ENCODE data around the gene PAPPA2.

Gene PAPPA2

GRCh38 chr1:176800978-176801513, 338.1 kb downstream of the PAPPA2 start:
- H3K27ac ChIP-seq (ENCODE audit: low read depth, low read length, severe bottlenecking): peak overlapping the region; percentile 85
- peaks cover 35% of the 10 kb centered on the region for H3K4me1 ChIP-seq (ENCODE audit: control insufficient read depth, insufficient read depth, low read length, poor library complexity, severe bottlenecking)
- no peaks in the 10 kb centered on the region for H3K9me3 ChIP-seq (ENCODE audit: control insufficient read depth, low read length)
- WGBS, 2 experiments (ENCODE audit: insufficient coverage in 2 of 2): 43 to 85% methylated on average over 1 to 3 of the region's 5 CpGs
- no peak overlapping the region for H3K4me3 ChIP-seq (ENCODE audit: extremely low read depth, insufficient read depth, low read length, poor library complexity, severe bottlenecking)
- no peaks in the 10 kb centered on the region for H3K36me3 ChIP-seq (ENCODE audit: control insufficient read depth, insufficient read depth, low read length)

GRCh38 chr1:176801514-176802020, 338.6 kb downstream of the PAPPA2 start:
- no peaks in the 10 kb centered on the region for H3K9me3 ChIP-seq (ENCODE audit: control insufficient read depth, low read length)
- WGBS, 2 experiments (ENCODE audit: insufficient coverage in 2 of 2): 10 to 14% methylated on average over 4 to 5 of the region's 5 CpGs
- H3K4me1 ChIP-seq (ENCODE audit: control insufficient read depth, insufficient read depth, low read length, poor library complexity, severe bottlenecking): peaks cover 35% of the 10 kb centered on the region
- H3K27ac ChIP-seq (ENCODE audit: low read depth, low read length, severe bottlenecking): peak overlapping the region; percentile 85
- H3K4me3 ChIP-seq (ENCODE audit: extremely low read depth, insufficient read depth, low read length, poor library complexity, severe bottlenecking): no peak overlapping the region
- H3K36me3 ChIP-seq (ENCODE audit: control insufficient read depth, insufficient read depth, low read length): no peaks in the 10 kb centered on the region

GRCh38 chr1:176802316-176802715, 339.3 kb downstream of the PAPPA2 start:
- Histone ChIP-seq H3K27ac (ENCODE audit: low read depth, low read length, severe bottlenecking) (peak overlapping the region; percentile 85), H3K4me3 (ENCODE audit: extremely low read depth, insufficient read depth, low read length, poor library complexity, severe bottlenecking) (no peak overlapping the region), H3K36me3 (ENCODE audit: control insufficient read depth, insufficient read depth, low read length) (no peaks in the 10 kb centered on the region), H3K4me1 (ENCODE audit: control insufficient read depth, insufficient read depth, low read length, poor library complexity, severe bottlenecking) (peaks cover 35% of the 10 kb centered on the region), H3K9me3 (ENCODE audit: control insufficient read depth, low read length) (no peaks in the 10 kb centered on the region)
- 93% methylated on average over 2 of the region's 2 CpGs for WGBS, 2 experiments (ENCODE audit: insufficient coverage in 2 of 2)

- H3K36me3 ChIP-seq (ENCODE audit: control insufficient read depth, insufficient read depth, low read length): no peaks in the 10 kb centered on the region
- peaks cover 35% of the 10 kb centered on the region for H3K4me1 ChIP-seq (ENCODE audit: control insufficient read depth, insufficient read depth, low read length, poor library complexity, severe bottlenecking)
- no peak overlapping the region for H3K4me3 ChIP-seq (ENCODE audit: extremely low read depth, insufficient read depth, low read length, poor library complexity, severe bottlenecking)
- no peaks in the 10 kb centered on the region for H3K9me3 ChIP-seq (ENCODE audit: control insufficient read depth, low read length)
- WGBS, 2 experiments (ENCODE audit: insufficient coverage in 2 of 2): 73 to 75% methylated on average over 4 to 5 of the region's 5 CpGs
- H3K27ac ChIP-seq (ENCODE audit: low read depth, low read length, severe bottlenecking): no peak overlapping the region
Measured at GRCh38 chr1:176803042-176803441, 340.1 kb downstream of the PAPPA2 start.

GRCh38 chr1:176803596-176803995, 340.6 kb downstream of the PAPPA2 start:
- H3K4me3 ChIP-seq (ENCODE audit: extremely low read depth, insufficient read depth, low read length, poor library complexity, severe bottlenecking): no peak overlapping the region
- no peaks in the 10 kb centered on the region for H3K9me3 ChIP-seq (ENCODE audit: control insufficient read depth, low read length)
- H3K4me1 ChIP-seq (ENCODE audit: control insufficient read depth, insufficient read depth, low read length, poor library complexity, severe bottlenecking): peaks cover 35% of the 10 kb centered on the region
- no peak overlapping the region for H3K27ac ChIP-seq (ENCODE audit: low read depth, low read length, severe bottlenecking)
- no peaks in the 10 kb centered on the region for H3K36me3 ChIP-seq (ENCODE audit: control insufficient read depth, insufficient read depth, low read length)

GRCh38 chr1:176809292-176809691, 346.3 kb downstream of the PAPPA2 start:
- WGBS, 2 experiments (ENCODE audit: insufficient coverage in 2 of 2): 95 to 100% methylated on average over 1 to 2 of the region's 2 CpGs
- Histone ChIP-seq H3K36me3 (ENCODE audit: control insufficient read depth, insufficient read depth, low read length) (no peaks in the 10 kb centered on the region), H3K4me3 (ENCODE audit: extremely low read depth, insufficient read depth, low read length, poor library complexity, severe bottlenecking) (no peak overlapping the region), H3K27ac (ENCODE audit: low read depth, low read length, severe bottlenecking) (no peak overlapping the region), H3K9me3 (ENCODE audit: control insufficient read depth, low read length) (no peaks in the 10 kb centered on the region), H3K4me1 (ENCODE audit: control insufficient read depth, insufficient read depth, low read length, poor library complexity, severe bottlenecking) (peaks cover 4% of the 10 kb centered on the region)

GRCh38 chr1:176811511-176812288, 348.7 kb downstream of the PAPPA2 start:
- no peak overlapping the region for H3K4me3 ChIP-seq (ENCODE audit: extremely low read depth, insufficient read depth, low read length, poor library complexity, severe bottlenecking)
- H3K36me3 ChIP-seq (ENCODE audit: control insufficient read depth, insufficient read depth, low read length): no peaks in the 10 kb centered on the region
- 43 to 49% methylated on average over 4 of the region's 4 CpGs for WGBS, 2 experiments (ENCODE audit: insufficient coverage in 2 of 2)
- no peak overlapping the region for H3K27ac ChIP-seq (ENCODE audit: low read depth, low read length, severe bottlenecking)
- H3K4me1 ChIP-seq (ENCODE audit: control insufficient read depth, insufficient read depth, low read length, poor library complexity, severe bottlenecking): peaks cover 4% of the 10 kb centered on the region
- H3K9me3 ChIP-seq (ENCODE audit: control insufficient read depth, low read length): no peaks in the 10 kb centered on the region

GRCh38 chr1:176815621-176816020, 352.6 kb downstream of the PAPPA2 start:
- no peak overlapping the region for H3K27ac ChIP-seq (ENCODE audit: low read depth, low read length, severe bottlenecking)
- no peaks in the 10 kb centered on the region for H3K9me3 ChIP-seq (ENCODE audit: control insufficient read depth, low read length)
- H3K36me3 ChIP-seq (ENCODE audit: control insufficient read depth, insufficient read depth, low read length): no peaks in the 10 kb centered on the region
- 86 to 87% methylated on average over 5 of the region's 6 CpGs for WGBS, 2 experiments (ENCODE audit: insufficient coverage in 2 of 2)
- H3K4me1 ChIP-seq (ENCODE audit: control insufficient read depth, insufficient read depth, low read length, poor library complexity, severe bottlenecking): peaks cover 4% of the 10 kb centered on the region
- H3K4me3 ChIP-seq (ENCODE audit: extremely low read depth, insufficient read depth, low read length, poor library complexity, severe bottlenecking): no peak overlapping the region

GRCh38 chr1:176816232-176816631, 353.3 kb downstream of the PAPPA2 start:
- Histone ChIP-seq H3K9me3 (ENCODE audit: control insufficient read depth, low read length) (no peaks in the 10 kb centered on the region), H3K4me3 (ENCODE audit: extremely low read depth, insufficient read depth, low read length, poor library complexity, severe bottlenecking) (no peak overlapping the region), H3K27ac (ENCODE audit: low read depth, low read length, severe bottlenecking) (no peak overlapping the region), H3K4me1 (ENCODE audit: control insufficient read depth, insufficient read depth, low read length, poor library complexity, severe bottlenecking) (peaks cover 4% of the 10 kb centered on the region), H3K36me3 (ENCODE audit: control insufficient read depth, insufficient read depth, low read length) (no peaks in the 10 kb centered on the region)
- WGBS, 2 experiments (ENCODE audit: insufficient coverage in 2 of 2): no CpG with 5 or more reads among the region's 3 CpGs

GRCh38 chr1:176820391-176821031, 357.5 kb downstream of the PAPPA2 start:
- H3K9me3 ChIP-seq (ENCODE audit: control insufficient read depth, low read length): no peaks in the 10 kb centered on the region
- H3K4me1 ChIP-seq (ENCODE audit: control insufficient read depth, insufficient read depth, low read length, poor library complexity, severe bottlenecking): no peaks in the 10 kb centered on the region
- WGBS, 2 experiments (ENCODE audit: insufficient coverage in 2 of 2): 91 to 95% methylated on average over 4 to 5 of the region's 5 CpGs
- no peaks in the 10 kb centered on the region for H3K36me3 ChIP-seq (ENCODE audit: control insufficient read depth, insufficient read depth, low read length)
- H3K27ac ChIP-seq (ENCODE audit: low read depth, low read length, severe bottlenecking): no peak overlapping the region
- no peak overlapping the region for H3K4me3 ChIP-seq (ENCODE audit: extremely low read depth, insufficient read depth, low read length, poor library complexity, severe bottlenecking)

GRCh38 chr1:176826265-176826664, 363.3 kb downstream of the PAPPA2 start:
- 71 to 100% methylated on average over 1 of the region's 1 CpG for WGBS, 2 experiments (ENCODE audit: insufficient coverage in 2 of 2)
- no peaks in the 10 kb centered on the region for H3K36me3 ChIP-seq (ENCODE audit: control insufficient read depth, insufficient read depth, low read length)

More at GRCh38 chr1:176826265-176826664, 363.3 kb downstream of the PAPPA2 start:
- H3K4me3 ChIP-seq (ENCODE audit: extremely low read depth, insufficient read depth, low read length, poor library complexity, severe bottlenecking): no peak overlapping the region
- no peaks in the 10 kb centered on the region for H3K4me1 ChIP-seq (ENCODE audit: control insufficient read depth, insufficient read depth, low read length, poor library complexity, severe bottlenecking)
- no peak overlapping the region for H3K27ac ChIP-seq (ENCODE audit: low read depth, low read length, severe bottlenecking)
- no peaks in the 10 kb centered on the region for H3K9me3 ChIP-seq (ENCODE audit: control insufficient read depth, low read length)

Data from mesodermal cell (in vitro differentiated cells).